Fibroblast of skin of left biceps (primary cell): ENCODE data around the gene SPANXN4.

Source experiments
- DNase-seq, 2 experiments: peaks; one replicate each; pipeline ENCODE4 v3.0.0-alpha.2; 2013; ENCODE audit warnings: low read depth in 2 of 2

SPANXN4 gene

GRCh38 chrX:143025628-143026027 lies at the start of gene SPANXN4:
TSS of gene SPANXN4 (plus strand) at chrX:143025928. CDS start at chrX:143026015, 87 bp downstream.
- DNase-seq: no peak

- no peak for DNase-seq
These were observed 48.4 kb upstream of the SPANXN4 start for GRCh38 chrX:142977128-142977914.

GRCh38 chrX:142978130-142978684 lies 47.5 kb upstream of the SPANXN4 start:
- no peak for DNase-seq

GRCh38 chrX:142982679-142983078 lies 43.0 kb upstream of the SPANXN4 start:
- DNase-seq: no peak

- DNase-seq: no peak
These were observed 30.7 kb upstream of the SPANXN4 start for GRCh38 chrX:142994988-142995387.

- peak in 1 of 2 experiments; percentile 5 for DNase-seq
These were observed 27.1 kb upstream of the SPANXN4 start for GRCh38 chrX:142998447-142999198.

GRCh38 chrX:142999199-142999701 lies 26.5 kb upstream of the SPANXN4 start:
- no peak for DNase-seq

- DNase-seq: no peak
These were observed 23.5 kb upstream of the SPANXN4 start for GRCh38 chrX:143002206-143002605.

- no peak for DNase-seq
These were observed 8.5 kb upstream of the SPANXN4 start for GRCh38 chrX:143017272-143017671.

GRCh38 chrX:143027275-143027674 lies 1.5 kb downstream of the SPANXN4 start:
- no peak for DNase-seq

GRCh38 chrX:143047511-143047910 lies 21.8 kb downstream of the SPANXN4 start:
- DNase-seq: no peak

- DNase-seq: no peak
These were observed 32.4 kb downstream of the SPANXN4 start for GRCh38 chrX:143058120-143058519.

GRCh38 chrX:143081231-143081630 lies 55.5 kb downstream of the SPANXN4 start:
- no peak for DNase-seq

- DNase-seq: no peak
These were observed 56.8 kb downstream of the SPANXN4 start for GRCh38 chrX:143082537-143082936.
